Suprapubic skin (tissue), 4 donors: ENCODE data around the gene ARHGAP10. TPM values are rescaled to one million over a fixed set of nuclear protein-coding genes. Genes with fewer than 3 reads are reported as not detected.

ENCODE experiments used
- DNase-seq, 2 donors: peaks; one replicate each; pipeline ENCODE4 v3.0.0-alpha.2; 2019; ENCODE audit warnings: low spot score in 2 of 2
- H3K27ac ChIP-seq: fragments of 200-600 bp; sonication (generic); one replicate; pipeline ENCODE4 v1.5.1; 2019
- H3K27me3 ChIP-seq: fragments of 200-600 bp; sonication (generic); one replicate; pipeline ENCODE4 v1.5.1; 2019
- H3K36me3 ChIP-seq: fragments of 200-600 bp; sonication (generic); one replicate; pipeline ENCODE4 v1.5.1; 2019
- H3K4me1 ChIP-seq: fragments of 200-600 bp; sonication (generic); one replicate; pipeline ENCODE4 v1.5.1; 2019
- H3K4me3 ChIP-seq: fragments of 200-600 bp; sonication (generic); one replicate; pipeline ENCODE4 v1.5.1; 2019; ENCODE audit warnings: mild to moderate bottlenecking
- H3K9me3 ChIP-seq: fragments of 200-600 bp; sonication (generic); one replicate; pipeline ENCODE4 v1.5.1; 2019
- EP300 ChIP-seq: sonication (generic); formaldehyde crosslinking; IDR thresholded peaks from one replicate; pipeline ENCODE4 v1.6.1; 2017; ENCODE audit warnings: antibody characterized with exemption
- POLR2A ChIP-seq, 2 donors: fragments of 450-650 bp; IDR thresholded peaks; one replicate each; pipeline ENCODE4 v1.6.1; 2017; ENCODE audit warnings: antibody characterized with exemption in 2 of 2, mild to moderate bottlenecking in 2 of 2, moderate library complexity in 2 of 2
- POLR2AphosphoS5 ChIP-seq, 3 donors: sonication (generic); formaldehyde crosslinking; IDR thresholded peaks; one replicate each; pipeline ENCODE4 v1.6.1; 2017; ENCODE audit warnings: antibody characterized with exemption in 3 of 3
- WGBS: methylation state at CpG from one replicate; pipeline ENCODE4 v1.1.5; 2018; 5-methylcytosine and 5-hydroxymethylcytosine counted together
- total RNA-seq, 4 donors: library from RNA; depleted of rRNA; stranded (reverse); fragments of >200 nt; gene quantifications; one replicate each; pipeline ENCODE4 v1.1.0, GENCODE V29; 2016
- TF ChIP-seq, protein P1 (sequence below), 2 donors: fragments of 200-600 bp in 1 of 2; fragments of 450-650 bp in 1 of 2; sonication (generic) in 1 of 2; IDR thresholded peaks; one replicate each; pipeline ENCODE4 v1.5.1; 2016 to 2019; ENCODE audit warnings: antibody characterized with exemption in 2 of 2, mild to moderate bottlenecking in 1 of 2, moderate library complexity in 1 of 2

ARHGAP10 gene
- total RNA-seq, 4 donors from 2014 or later = 32.5 to 59.0 (median 36.8) TPM

DNA sequence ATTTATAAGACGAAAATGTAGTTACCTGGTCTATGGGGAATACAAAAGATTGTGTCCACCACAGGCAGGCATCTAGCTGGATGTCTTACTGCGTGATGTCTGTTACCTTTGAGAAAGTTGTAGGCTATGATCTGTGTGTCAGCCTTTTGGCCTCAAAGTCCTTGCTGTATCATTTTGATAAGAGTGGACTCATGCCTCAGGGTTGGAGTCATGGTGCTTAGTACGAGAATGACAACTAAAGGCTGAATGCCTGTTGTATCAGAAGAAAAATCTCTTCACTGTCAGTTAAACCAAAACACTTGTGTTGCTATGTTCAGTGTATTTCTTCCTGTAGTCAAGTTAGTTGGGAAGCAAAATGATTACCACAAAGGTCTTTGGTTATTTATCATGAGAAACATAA, 226.2 kb downstream of the ARHGAP10 start:
- no peaks in the 10 kb centered on the region for H3K27me3 ChIP-seq
- H3K27ac ChIP-seq = no peak overlapping the region
- peaks cover 27% of the 10 kb centered on the region for H3K4me1 ChIP-seq

DNA sequence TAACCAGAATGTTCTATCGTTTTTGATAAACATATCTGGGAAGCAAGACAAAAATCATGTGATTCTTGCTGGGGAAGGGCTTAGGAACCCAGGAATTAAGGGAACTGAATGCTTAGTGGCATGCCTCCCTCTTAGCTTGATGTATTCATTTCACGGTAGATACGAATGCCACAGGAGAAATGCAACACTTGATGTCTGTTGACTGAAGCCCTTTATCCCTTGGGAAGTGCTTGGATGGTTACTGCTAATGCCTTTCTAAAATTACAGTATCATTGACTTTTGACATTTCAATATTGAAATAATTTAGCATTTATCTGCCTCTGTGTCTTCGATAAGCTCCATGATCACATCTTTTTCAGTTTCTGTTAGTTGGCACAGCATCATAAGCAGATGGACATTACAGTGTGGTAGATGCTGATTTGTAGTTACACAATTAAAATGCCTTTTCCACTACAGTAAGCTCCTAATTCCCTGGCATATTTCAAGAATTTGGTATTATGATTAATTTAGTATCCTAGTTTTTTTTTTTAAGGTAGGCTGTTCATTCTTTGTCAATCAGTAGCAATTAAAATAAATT, 226.7 kb downstream of the ARHGAP10 start:
- peaks cover 27% of the 10 kb centered on the region for H3K4me1 ChIP-seq
- TF ChIP-seq POLR2A (IDR thresholded peaks at IDR 0.05) (no peak), EP300 (no peak), POLR2AphosphoS5 (IDR thresholded peaks at IDR 0.05) (no peak)
- TF ChIP-seq, protein P1, sequence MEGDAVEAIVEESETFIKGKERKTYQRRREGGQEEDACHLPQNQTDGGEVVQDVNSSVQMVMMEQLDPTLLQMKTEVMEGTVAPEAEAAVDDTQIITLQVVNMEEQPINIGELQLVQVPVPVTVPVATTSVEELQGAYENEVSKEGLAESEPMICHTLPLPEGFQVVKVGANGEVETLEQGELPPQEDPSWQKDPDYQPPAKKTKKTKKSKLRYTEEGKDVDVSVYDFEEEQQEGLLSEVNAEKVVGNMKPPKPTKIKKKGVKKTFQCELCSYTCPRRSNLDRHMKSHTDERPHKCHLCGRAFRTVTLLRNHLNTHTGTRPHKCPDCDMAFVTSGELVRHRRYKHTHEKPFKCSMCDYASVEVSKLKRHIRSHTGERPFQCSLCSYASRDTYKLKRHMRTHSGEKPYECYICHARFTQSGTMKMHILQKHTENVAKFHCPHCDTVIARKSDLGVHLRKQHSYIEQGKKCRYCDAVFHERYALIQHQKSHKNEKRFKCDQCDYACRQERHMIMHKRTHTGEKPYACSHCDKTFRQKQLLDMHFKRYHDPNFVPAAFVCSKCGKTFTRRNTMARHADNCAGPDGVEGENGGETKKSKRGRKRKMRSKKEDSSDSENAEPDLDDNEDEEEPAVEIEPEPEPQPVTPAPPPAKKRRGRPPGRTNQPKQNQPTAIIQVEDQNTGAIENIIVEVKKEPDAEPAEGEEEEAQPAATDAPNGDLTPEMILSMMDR (IDR thresholded peaks at IDR 0.05) = no peak
- 56% methylated on average over 4 of the region's 4 CpGs for WGBS
- H3K4me3 ChIP-seq = no peak overlapping the region
- DNase-seq = no peak
- H3K36me3 ChIP-seq = peaks cover 14% of the 10 kb centered on the region
- H3K9me3 ChIP-seq = no peaks in the 10 kb centered on the region
- H3K27me3 ChIP-seq = no peaks in the 10 kb centered on the region
- H3K27ac ChIP-seq = no peak overlapping the region

More for the DNA sequence above, 226.2 kb downstream of the ARHGAP10 start:
- TF ChIP-seq, protein P1 (IDR thresholded peaks at IDR 0.05) = no peak
- TF ChIP-seq EP300 (no peak), POLR2A (IDR thresholded peaks at IDR 0.05) (no peak), POLR2AphosphoS5 (IDR thresholded peaks at IDR 0.05) (no peak)
- no peak overlapping the region for H3K4me3 ChIP-seq
- H3K36me3 ChIP-seq = peaks cover 8% of the 10 kb centered on the region
- 83% methylated on average over 3 of the region's 3 CpGs for WGBS
- H3K9me3 ChIP-seq = no peaks in the 10 kb centered on the region
- DNase-seq = no peak

DNA sequence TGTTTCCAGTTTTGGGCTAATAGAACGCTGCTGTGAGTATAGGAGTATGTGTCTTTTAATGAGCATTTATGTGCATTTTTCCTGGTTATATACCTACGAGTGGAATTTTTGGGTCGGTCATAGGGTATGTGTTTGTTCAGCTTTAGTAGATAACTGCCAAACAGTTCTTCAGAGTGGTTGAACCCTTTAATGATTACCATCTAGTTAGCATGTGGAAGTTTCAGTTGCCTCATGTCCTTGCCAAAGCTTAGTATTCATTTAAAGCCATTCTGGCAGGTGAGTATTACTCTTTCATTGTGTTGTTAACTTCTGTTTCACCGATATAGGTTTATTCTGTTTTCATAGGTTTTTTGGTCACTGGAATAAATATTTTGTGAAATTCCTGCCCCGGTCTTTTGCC, 229.1 kb downstream of the ARHGAP10 start:
- 94% methylated on average over 5 of the region's 5 CpGs for WGBS
- Histone ChIP-seq H3K27me3 (no peaks in the 10 kb centered on the region), H3K27ac (no peak overlapping the region), H3K4me1 (peaks cover 18% of the 10 kb centered on the region), H3K36me3 (peaks cover 26% of the 10 kb centered on the region), H3K4me3 (no peak overlapping the region), H3K9me3 (no peaks in the 10 kb centered on the region)
- TF ChIP-seq EP300 (no peak), POLR2A (IDR thresholded peaks at IDR 0.05) (no peak), POLR2AphosphoS5 (IDR thresholded peaks at IDR 0.05) (no peak)
- TF ChIP-seq, protein P1 (IDR thresholded peaks at IDR 0.05) = no peak
- DNase-seq = no peak

DNA sequence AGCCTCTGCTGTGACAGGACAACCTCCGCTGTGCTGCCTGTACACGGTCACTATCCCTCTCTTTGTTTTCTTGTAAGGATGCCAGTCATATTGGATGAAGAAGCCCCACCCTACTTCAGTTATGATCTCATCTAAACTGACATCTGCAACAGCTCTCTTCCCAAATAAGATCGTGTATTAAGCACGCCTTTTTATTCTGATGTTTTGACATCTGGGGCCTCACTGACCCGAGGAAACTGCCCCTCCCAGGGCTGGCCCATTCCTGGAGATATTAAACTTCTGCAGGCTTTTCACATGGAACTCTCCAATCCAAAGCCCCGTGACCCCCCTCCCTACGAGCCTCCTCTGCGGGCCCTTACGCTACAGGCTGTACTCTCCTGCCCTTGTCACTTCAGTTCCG, 232.0 kb downstream of the ARHGAP10 start:
- 78% methylated on average over 10 of the region's 10 CpGs for WGBS
- H3K4me3 ChIP-seq = no peak overlapping the region
- H3K27ac ChIP-seq = peak overlapping the region; percentile 24
- H3K27me3 ChIP-seq = no peaks in the 10 kb centered on the region
- no peak for TF ChIP-seq POLR2A (IDR thresholded peaks at IDR 0.05)
- TF ChIP-seq, protein P1 (IDR thresholded peaks at IDR 0.05) = no peak
- TF ChIP-seq POLR2AphosphoS5 (IDR thresholded peaks at IDR 0.05) = no peak
- no peak for TF ChIP-seq EP300
- no peak for DNase-seq
- no peaks in the 10 kb centered on the region for H3K9me3 ChIP-seq
- peaks cover 50% of the 10 kb centered on the region for H3K36me3 ChIP-seq
- H3K4me1 ChIP-seq = no peaks in the 10 kb centered on the region

DNA sequence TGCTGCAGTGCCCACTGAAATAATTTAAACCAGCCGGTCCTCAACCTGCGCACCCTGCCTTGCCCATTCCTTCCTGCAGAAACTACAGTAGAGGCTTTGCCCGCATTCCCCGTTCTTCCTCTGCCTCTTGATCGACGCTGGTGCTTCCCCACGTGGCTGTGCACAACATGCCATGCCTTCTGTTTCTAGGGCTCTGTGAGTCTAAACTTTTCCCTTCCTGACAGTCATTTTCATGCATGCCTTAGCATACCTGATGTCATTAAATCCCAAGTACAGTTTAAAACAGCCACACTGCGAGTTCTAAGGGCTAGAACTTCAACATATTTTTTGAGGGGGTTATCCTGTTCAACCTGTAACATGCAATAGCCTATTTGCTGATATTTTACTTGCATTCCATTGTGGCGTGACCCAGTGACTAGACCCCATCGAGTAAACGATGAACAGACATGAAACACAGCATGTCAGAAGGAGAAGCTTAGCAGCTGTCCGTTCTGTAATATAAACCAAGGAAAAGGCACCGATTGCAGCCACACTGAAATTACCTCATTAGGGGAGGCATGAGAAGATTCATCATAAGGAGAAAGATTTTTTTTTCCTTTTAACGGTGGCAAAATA, 232.5 kb downstream of the ARHGAP10 start:
- 81% methylated on average over 14 of the region's 14 CpGs for WGBS
- TF ChIP-seq, protein P1 (IDR thresholded peaks at IDR 0.05) = no peak
- no peak for TF ChIP-seq EP300
- TF ChIP-seq POLR2AphosphoS5 (IDR thresholded peaks at IDR 0.05) = no peak
- TF ChIP-seq POLR2A (IDR thresholded peaks at IDR 0.05) = no peak
- Histone ChIP-seq H3K27ac (no peak overlapping the region), H3K4me3 (no peak overlapping the region), H3K36me3 (peaks cover 50% of the 10 kb centered on the region), H3K9me3 (no peaks in the 10 kb centered on the region), H3K4me1 (no peaks in the 10 kb centered on the region), H3K27me3 (no peaks in the 10 kb centered on the region)
- DNase-seq = no peak
